Measurements from ENCODE around the gene POP5.
"Not testable (repeated sequence)": the region's sequence is repeated elsewhere in the genome, so short reads cannot be mapped to it uniquely, and the experiment has no call there.

The POP5 gene

GRCh38 chr12:120620624-120621023 is 39.4 kb upstream of the POP5 start:
- Histone ChIP-seq H3K36me3 (ENCODE audit: control insufficient read depth in 2 of 2, insufficient read depth in 1 of 2, low read length in 2 of 2) (no peaks in the 10 kb centered on the region), H3K4me1 (ENCODE audit: control insufficient read depth, insufficient read depth, low read length) (no peaks in the 10 kb centered on the region), H3K9me3 (ENCODE audit: control insufficient read depth, insufficient read depth, low read depth, low read length) (no peaks in the 10 kb centered on the region), H3K4me3 (ENCODE audit: low read depth, low read length) (no peak overlapping the region), H3K27ac (ENCODE audit: extremely low read depth, low read depth, low read length) (no peak overlapping the region)
- ChIA-PET CTCF (no interaction called here), POLR2A (no interaction called here)
- TF ChIP-seq ZNF211 (tag by site-specific recombination; IDR thresholded peaks at IDR 0.05; ENCODE audit: low read depth) (no peak), ZFP3 (tag by site-specific recombination; IDR thresholded peaks at IDR 0.05; ENCODE audit: low read depth) (no peak), YY2 (tag by site-specific recombination; IDR thresholded peaks at IDR 0.05) (no peak), PRDM6 (tag by site-specific recombination; IDR thresholded peaks at IDR 0.05) (no peak), PRDM10 (tag by site-specific recombination; IDR thresholded peaks at IDR 0.05) (no peak), ZNF155 (tag by site-specific recombination; IDR thresholded peaks at IDR 0.05) (no peak), ZNF433 (tag by site-specific recombination; IDR thresholded peaks at IDR 0.05; ENCODE audit: low read depth) (no peak), ZNF555 (tag by site-specific recombination; conservative IDR thresholded peaks at IDR 0.05) (no peak), ZNF274 (IDR thresholded peaks at IDR 0.05; ENCODE audit: low read length) (no peak), ZNF274 (tag by site-specific recombination; IDR thresholded peaks at IDR 0.05; ENCODE audit: borderline replicate concordance) (no peak), ZEB2 (tag by site-specific recombination; IDR thresholded peaks at IDR 0.05) (no peak), ZSCAN5A (tag by site-specific recombination; IDR thresholded peaks at IDR 0.05) (no peak)

- ChIA-PET CTCF (interaction anchor here (0.6 to 1.6 kb wide), 2 partner anchors 30 to 394 kb away, joined by 4 to 7 read pairs; no protein-coding TSS in a partner anchor), POLR2A (no interaction called here)
- H3K36me3 ChIP-seq (ENCODE audit: control insufficient read depth in 2 of 2, insufficient read depth in 1 of 2, low read length in 2 of 2), result no peaks in the 10 kb centered on the region
- TF ChIP-seq ZNF791 (tag by site-specific recombination; IDR thresholded peaks at IDR 0.05) (no peak), ZNF398 (tag by site-specific recombination; IDR thresholded peaks at IDR 0.05) (0 out of 2 replicates have a peak, but pooled peaks have one; percentile 27), ZNF843 (tag by site-specific recombination; IDR thresholded peaks at IDR 0.05) (no peak), ZBTB1 (tag by site-specific recombination; IDR thresholded peaks at IDR 0.05) (no peak), ZNF423 (tag by site-specific recombination; IDR thresholded peaks at IDR 0.05) (no peak), ZNF513 (tag by site-specific recombination; IDR thresholded peaks at IDR 0.05) (peak; percentile 13; the same call in 1 of the 2 replicates)
- H3K27ac ChIP-seq (ENCODE audit: extremely low read depth, low read depth, low read length), result no peak overlapping the region
- no peaks in the 10 kb centered on the region for H3K4me1 ChIP-seq (ENCODE audit: control insufficient read depth, insufficient read depth, low read length)
- no peak overlapping the region for H3K4me3 ChIP-seq (ENCODE audit: low read depth, low read length)
- no peaks in the 10 kb centered on the region for H3K9me3 ChIP-seq (ENCODE audit: control insufficient read depth, insufficient read depth, low read depth, low read length)
These were observed 37.9 kb upstream of the POP5 start for GRCh38 chr12:120618954-120619615.

- H3K27ac ChIP-seq (ENCODE audit: extremely low read depth, low read depth, low read length); CTCF ChIA-PET; H3K4me1 ChIP-seq (ENCODE audit: control insufficient read depth, insufficient read depth, low read length); POLR2A ChIA-PET; H3K9me3 ChIP-seq (ENCODE audit: control insufficient read depth, insufficient read depth, low read depth, low read length); H3K36me3 ChIP-seq (ENCODE audit: control insufficient read depth in 2 of 2, insufficient read depth in 1 of 2, low read length in 2 of 2); H3K4me3 ChIP-seq (ENCODE audit: low read depth, low read length): not testable (repeated sequence)
These were observed 36.6 kb upstream of the POP5 start for GRCh38 chr12:120617767-120618166.
